AG04450 (cell line): Measurements from ENCODE around the gene GGCT. TPM values are rescaled to one million over a fixed set of nuclear protein-coding genes. Genes with fewer than 3 reads are reported as not detected.
A peak's percentile ranks its signal among the peaks of the same experiment; 100 is the strongest.

Source experiments
- CTCF ChIA-PET: fragments of 300-600, 350-600 bp; formaldehyde crosslinking; extraction: SDS; loops from one replicate; lab custom pipeline; 2022; ENCODE audit warnings: antibody characterized with exemption, inconsistent platforms; lab: Charles Lee
- POLR2A ChIA-PET: fragments of 350-600 bp; formaldehyde crosslinking; extraction: SDS; loops from one replicate; lab custom pipeline; 2021; ENCODE audit warnings: antibody characterized with exemption, inconsistent platforms; lab: Yijun Ruan, JAX
- DNase-seq: peaks from one replicate; pipeline ENCODE4 v3.0.0-alpha.2; 2011; ENCODE audit warnings: low read depth, low spot score
- H3K27ac ChIP-seq: one replicate; pipeline ENCODE4 v1.5.1; 2012; ENCODE audit warnings: low read depth, low read length, control low read depth
- H3K27me3 ChIP-seq: one replicate; pipeline ENCODE4 v1.6.0; 2012; ENCODE audit warnings: low read length; ENCODE audit not compliant: control insufficient read depth, insufficient read depth
- H3K4me3 ChIP-seq: 2 replicates; pipeline ENCODE4 v1.5.1; 2011; ENCODE audit warnings: mild to moderate bottlenecking, low read depth, low read length, control low read depth
- H3K9me3 ChIP-seq: 2 replicates; pipeline ENCODE4 v1.5.1; 2012; ENCODE audit warnings: low read length; ENCODE audit not compliant: control insufficient read depth, insufficient read depth
- CTCF ChIP-seq: IDR thresholded peaks from 2 replicates; pipeline ENCODE4 v1.5.1; 2011; ENCODE audit warnings: low read depth, low read length, control low read depth, inconsistent platforms
- polyA plus RNA-seq: library from polyadenylated mRNA; depleted of rRNA; stranded (reverse); fragments of >200 nt; gene quantifications from 2 replicates; pipeline ENCODE4 v1.2.3, GENCODE V29; 2011

GGCT gene
- polyA plus RNA-seq, 1 experiment = 24.4 TPM

- DNase-seq = no peak
- Histone ChIP-seq H3K27me3 (no peaks in the 10 kb centered on the region), H3K9me3 (no peaks in the 10 kb centered on the region), H3K27ac (peak overlapping the region; percentile 69), H3K4me3 (no peak overlapping the region; the same call in 1 of the 2 replicates)
- POLR2A ChIA-PET = interaction anchor here (0.9 to 1.5 kb wide), 3 partner anchors 9 to 377 kb away, joined by 3 to 8 read pairs (median 7); partner anchors contain the start of gene NOD1
- CTCF ChIA-PET = interaction anchor here (0.5 to 1.8 kb wide), 15 partner anchors 9 to 300 kb away, joined by 3 to 34 read pairs (median 4); partner anchors contain the start of gene NOD1
- TF ChIP-seq CTCF = no peak
Observed at GRCh38 chr7:30468791-30469190, 35.8 kb downstream of the GGCT start.

GRCh38 chr7:30468041-30468440 is 36.6 kb downstream of the GGCT start:
- DNase-seq = no peak
- TF ChIP-seq CTCF = no peak
- Histone ChIP-seq H3K9me3 (no peaks in the 10 kb centered on the region), H3K4me3 (no peak overlapping the region), H3K27me3 (no peaks in the 10 kb centered on the region), H3K27ac (no peak overlapping the region)
- ChIA-PET POLR2A (no interaction called here), CTCF (interaction anchor here (1.8 kb wide), 1 partner anchor 9 kb away, joined by 34 read pairs; no protein-coding TSS in a partner anchor)

GRCh38 chr7:30467271-30467670 is 37.4 kb downstream of the GGCT start:
- ChIA-PET CTCF (no interaction called here), POLR2A (no interaction called here)
- H3K9me3 ChIP-seq = no peaks in the 10 kb centered on the region
- no peaks in the 10 kb centered on the region for H3K27me3 ChIP-seq
- TF ChIP-seq CTCF = no peak
- H3K27ac ChIP-seq = no peak overlapping the region
- no peak overlapping the region for H3K4me3 ChIP-seq
- no peak for DNase-seq

- DNase-seq = no peak
- no peaks in the 10 kb centered on the region for H3K9me3 ChIP-seq
- H3K4me3 ChIP-seq = no peak overlapping the region
- H3K27me3 ChIP-seq = no peaks in the 10 kb centered on the region
- POLR2A ChIA-PET = interaction anchor here (1.2 kb wide), 1 partner anchor 12 kb away, joined by 4 read pairs; no protein-coding TSS in a partner anchor
- no peak overlapping the region for H3K27ac ChIP-seq
- TF ChIP-seq CTCF = no peak
- CTCF ChIA-PET = interaction anchor here (1.2 to 2.5 kb wide), 3 partner anchors 12 to 98 kb away, joined by 4 to 10 read pairs (median 4); no protein-coding TSS in a partner anchor
Observed at GRCh38 chr7:30466266-30466665, 38.4 kb downstream of the GGCT start.

GRCh38 chr7:30465811-30466180 is 38.8 kb downstream of the GGCT start:
- POLR2A ChIA-PET = interaction anchor here (0.6 to 1.2 kb wide), 2 partner anchors 12 to 44 kb away, joined by 3 to 4 read pairs; no protein-coding TSS in a partner anchor

More at GRCh38 chr7:30465811-30466180, 38.8 kb downstream of the GGCT start:
- no peaks in the 10 kb centered on the region for H3K27me3 ChIP-seq
- no peaks in the 10 kb centered on the region for H3K9me3 ChIP-seq
- peak overlapping the region; percentile 32 for H3K27ac ChIP-seq
- CTCF ChIA-PET = interaction anchor here (1.2 to 2.5 kb wide), 3 partner anchors 12 to 98 kb away, joined by 4 to 10 read pairs (median 4); no protein-coding TSS in a partner anchor
- no peak for TF ChIP-seq CTCF
- no peak overlapping the region for H3K4me3 ChIP-seq
- no peak for DNase-seq
